Smooth muscle cell (in vitro differentiated cells): Measurements from ENCODE around the gene BTK. TPM values are rescaled to one million over a fixed set of nuclear protein-coding genes. Genes with fewer than 3 reads are reported as not detected.
A peak's percentile ranks its signal among the peaks of the same experiment; 100 is the strongest.

ENCODE experiments used
- DNase-seq: peaks from one replicate; lab custom pipeline; 2025; ENCODE audit not compliant: unreplicated experiment; lab: John Stamatoyannopoulos, UW
- H2AFZ ChIP-seq: fragments of 200-600 bp; sonication (generic); 2 replicates; pipeline ENCODE4 v1.6.0; 2016; ENCODE audit warnings: antibody characterized with exemption, low read depth, mild to moderate bottlenecking
- H3F3A ChIP-seq: fragments of 200-600 bp; sonication (generic); 2 replicates; pipeline ENCODE4 v1.6.0; 2017; ENCODE audit warnings: antibody characterized with exemption, low read depth
- H3K27ac ChIP-seq: fragments of 200-600 bp; sonication (generic); 2 replicates; pipeline ENCODE4 v1.5.1; 2016; ENCODE audit warnings: low read depth, mild to moderate bottlenecking
- H3K27me3 ChIP-seq: fragments of 200-600 bp; sonication (generic); 2 replicates; pipeline ENCODE4 v1.6.1; 2016; ENCODE audit warnings: low read depth, mild to moderate bottlenecking
- H3K36me3 ChIP-seq: fragments of 200-600 bp; sonication (generic); 2 replicates; pipeline ENCODE4 v1.5.1; 2016; ENCODE audit warnings: low read depth
- H3K4me1 ChIP-seq: fragments of 200-600 bp; sonication (generic); 2 replicates; pipeline ENCODE4 v1.5.1; 2016; ENCODE audit warnings: low read depth
- H3K4me2 ChIP-seq: fragments of 200-600 bp; sonication (generic); 2 replicates; pipeline ENCODE4 v1.6.0; 2016; ENCODE audit warnings: mild to moderate bottlenecking
- H3K4me3 ChIP-seq: fragments of 200-600 bp; sonication (generic); 2 replicates; pipeline ENCODE4 v1.5.1; 2016; ENCODE audit warnings: mild to moderate bottlenecking
- H3K79me2 ChIP-seq: fragments of 200-600 bp; sonication (generic); 2 replicates; pipeline ENCODE4 v1.6.0; 2016; ENCODE audit warnings: low read depth, mild to moderate bottlenecking
- H3K9ac ChIP-seq: fragments of 200-600 bp; sonication (generic); 2 replicates; pipeline ENCODE4 v1.6.0; 2016; ENCODE audit warnings: low read depth
- H3K9me3 ChIP-seq: fragments of 200-600 bp; sonication (generic); replicated peaks from 2 replicates; pipeline ENCODE4 v1.5.1; 2016; ENCODE audit warnings: low read depth
- H4K20me1 ChIP-seq: fragments of 200-600 bp; sonication (generic); 2 replicates; pipeline ENCODE4 v1.6.0; 2016; ENCODE audit warnings: low read depth
- WGBS: methylation state at CpG from one replicate; pipeline ENCODE4 v1.1.7; 2016; ENCODE audit warnings: low lambda C conversion rate; 5-methylcytosine and 5-hydroxymethylcytosine counted together
- polyA plus RNA-seq: library from polyadenylated mRNA; unstranded; fragments of >200 nt; fragmentation: Nextera tagmentation; extraction: Ambion mirVana; gene quantifications from 2 replicates; pipeline ENCODE4 v1.2.1, GENCODE V29; 2016
- total RNA-seq: library from RNA; depleted of rRNA; stranded (reverse); fragments of >200 nt; gene quantifications from 2 replicates; pipeline ENCODE4 v1.2.3, GENCODE V29; 2014
- TF ChIP-seq, protein P1 (sequence below): fragments of 200-600 bp; sonication (generic); IDR thresholded peaks from 2 replicates; pipeline ENCODE4 v1.5.1; 2017; ENCODE audit warnings: borderline replicate concordance, mild to moderate bottlenecking, antibody characterized with exemption; ENCODE audit not compliant: insufficient read depth, poor library complexity, severe bottlenecking

The BTK gene
- total and polyA plus RNA-seq, 2 experiments from 2014 or later, result 0.72 TPM; not detected in 1

DNA sequence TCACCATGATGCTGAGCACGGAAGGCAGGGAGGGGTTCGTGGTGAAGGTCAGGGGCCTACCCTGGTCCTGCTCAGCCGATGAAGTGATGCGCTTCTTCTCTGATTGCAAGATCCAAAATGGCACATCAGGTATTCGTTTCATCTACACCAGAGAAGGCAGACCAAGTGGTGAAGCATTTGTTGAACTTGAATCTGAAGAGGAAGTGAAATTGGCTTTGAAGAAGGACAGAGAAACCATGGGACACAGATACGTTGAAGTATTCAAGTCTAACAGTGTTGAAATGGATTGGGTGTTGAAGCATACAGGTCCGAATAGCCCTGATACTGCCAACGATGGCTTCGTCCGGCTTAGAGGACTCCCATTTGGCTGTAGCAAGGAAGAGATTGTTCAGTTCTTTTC is 26.0 kb upstream of the BTK start:
- Histone ChIP-seq H3K27ac (no peak overlapping the region), H3K4me2 (no peak overlapping the region), H3K4me3 (no peak overlapping the region), H3K9ac (no peak overlapping the region), H3F3A (no peaks in the 10 kb centered on the region), H3K36me3 (no peaks in the 10 kb centered on the region), H3K4me1 (peaks cover 16% of the 10 kb centered on the region), H3K79me2 (peaks cover 37% of the 10 kb centered on the region), H2AFZ (no peak overlapping the region), H3K9me3 (peaks cover 3% of the 10 kb centered on the region), H4K20me1 (peaks cover 18% of the 10 kb centered on the region), H3K27me3 (no peaks in the 10 kb centered on the region)
- WGBS, result 88% methylated on average over 10 of the region's 10 CpGs
- no peak for DNase-seq
- TF ChIP-seq, protein P1, sequence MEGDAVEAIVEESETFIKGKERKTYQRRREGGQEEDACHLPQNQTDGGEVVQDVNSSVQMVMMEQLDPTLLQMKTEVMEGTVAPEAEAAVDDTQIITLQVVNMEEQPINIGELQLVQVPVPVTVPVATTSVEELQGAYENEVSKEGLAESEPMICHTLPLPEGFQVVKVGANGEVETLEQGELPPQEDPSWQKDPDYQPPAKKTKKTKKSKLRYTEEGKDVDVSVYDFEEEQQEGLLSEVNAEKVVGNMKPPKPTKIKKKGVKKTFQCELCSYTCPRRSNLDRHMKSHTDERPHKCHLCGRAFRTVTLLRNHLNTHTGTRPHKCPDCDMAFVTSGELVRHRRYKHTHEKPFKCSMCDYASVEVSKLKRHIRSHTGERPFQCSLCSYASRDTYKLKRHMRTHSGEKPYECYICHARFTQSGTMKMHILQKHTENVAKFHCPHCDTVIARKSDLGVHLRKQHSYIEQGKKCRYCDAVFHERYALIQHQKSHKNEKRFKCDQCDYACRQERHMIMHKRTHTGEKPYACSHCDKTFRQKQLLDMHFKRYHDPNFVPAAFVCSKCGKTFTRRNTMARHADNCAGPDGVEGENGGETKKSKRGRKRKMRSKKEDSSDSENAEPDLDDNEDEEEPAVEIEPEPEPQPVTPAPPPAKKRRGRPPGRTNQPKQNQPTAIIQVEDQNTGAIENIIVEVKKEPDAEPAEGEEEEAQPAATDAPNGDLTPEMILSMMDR, result no peak

- Histone ChIP-seq H3K79me2 (peaks cover 47% of the 10 kb centered on the region), H3K36me3 (no peaks in the 10 kb centered on the region), H2AFZ (no peak overlapping the region), H3K27ac (peak overlapping the region; percentile 99), H3K4me3 (peak overlapping the region; percentile 66), H3K27me3 (no peaks in the 10 kb centered on the region), H3K4me2 (peak overlapping the region; percentile 84), H3K4me1 (peaks cover 22% of the 10 kb centered on the region), H3F3A (no peaks in the 10 kb centered on the region), H3K9me3 (peaks cover 3% of the 10 kb centered on the region), H3K9ac (peak overlapping the region; percentile 98), H4K20me1 (peaks cover 18% of the 10 kb centered on the region)
- TF ChIP-seq, protein P1, result no peak
- no peak for DNase-seq
- 45% methylated on average over 7 of the region's 7 CpGs for WGBS
Observed at GRCh38 chrX:101410461-101410860, 24.5 kb upstream of the BTK start.

GRCh38 chrX:101409043-101409442 is 23.1 kb upstream of the BTK start:
- H3K9ac ChIP-seq, result peak overlapping the region; percentile 98
- no peaks in the 10 kb centered on the region for H3K27me3 ChIP-seq
- H3K4me1 ChIP-seq, result peaks cover 22% of the 10 kb centered on the region
- H3K9me3 ChIP-seq, result peaks cover 3% of the 10 kb centered on the region
- no peaks in the 10 kb centered on the region for H3F3A ChIP-seq
- H3K4me2 ChIP-seq, result peak overlapping the region; percentile 84
- 49% methylated on average over 6 of the region's 6 CpGs for WGBS
- peak overlapping the region; percentile 99 for H3K27ac ChIP-seq
- no peaks in the 10 kb centered on the region for H3K36me3 ChIP-seq
- TF ChIP-seq, protein P1, result no peak
- peak overlapping the region; percentile 66 for H3K4me3 ChIP-seq
- H4K20me1 ChIP-seq, result peaks cover 18% of the 10 kb centered on the region
- no peak overlapping the region for H2AFZ ChIP-seq
- no peak for DNase-seq
- peaks cover 47% of the 10 kb centered on the region for H3K79me2 ChIP-seq

- H3K27ac ChIP-seq, result peak overlapping the region; percentile 99
- H2AFZ ChIP-seq, result no peak overlapping the region
- H3K4me2 ChIP-seq, result peak overlapping the region; percentile 84
- peak overlapping the region; percentile 98 for H3K9ac ChIP-seq
- no peaks in the 10 kb centered on the region for H3K36me3 ChIP-seq
- no peak for DNase-seq
- H3K9me3 ChIP-seq, result peaks cover under 1% of the 10 kb centered on the region
- no peaks in the 10 kb centered on the region for H3F3A ChIP-seq
- 33% methylated on average over 8 of the region's 8 CpGs for WGBS
- peaks cover 18% of the 10 kb centered on the region for H4K20me1 ChIP-seq
- H3K79me2 ChIP-seq, result peaks cover 47% of the 10 kb centered on the region
- TF ChIP-seq, protein P1, result no peak
- H3K4me3 ChIP-seq, result peak overlapping the region; percentile 66
- H3K4me1 ChIP-seq, result peaks cover 22% of the 10 kb centered on the region
- H3K27me3 ChIP-seq, result no peaks in the 10 kb centered on the region
Observed at GRCh38 chrX:101408532-101408841, 22.5 kb upstream of the BTK start.
